GM19463 (cell line): Measurements from ENCODE around the gene METTL17.
"Not testable (repeated sequence)": the region's sequence is repeated elsewhere in the genome, so short reads cannot be mapped to it uniquely, and the experiment has no call there.

Experiments
- ATAC-seq: cut with Tn5 transposase; IDR thresholded peaks from one replicate; pipeline ENCODE4 v1.9.1; 2021; ENCODE audit warnings: mild to moderate bottlenecking, moderate library complexity; ENCODE audit not compliant: unreplicated experiment

Gene METTL17

DNA sequence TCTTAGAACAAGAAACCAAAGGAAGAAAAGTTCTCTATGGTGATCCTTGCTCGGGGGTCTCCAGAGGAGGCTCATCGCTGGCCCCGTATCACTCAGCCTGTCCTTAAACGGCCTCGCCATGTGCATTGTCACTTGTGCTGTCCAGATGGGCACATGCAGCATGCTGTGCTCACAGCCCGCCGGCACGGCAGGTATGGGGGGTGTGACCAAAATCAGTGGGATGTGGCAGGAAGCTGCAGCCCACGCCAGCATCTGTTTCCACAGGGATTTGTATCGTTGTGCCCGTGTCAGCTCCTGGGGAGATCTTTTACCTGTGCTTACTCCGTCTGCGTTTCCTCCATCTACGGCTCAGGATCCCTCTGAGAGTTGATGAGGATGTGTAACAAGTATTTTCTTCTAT lies 6.7 kb downstream of the METTL17 start:
- no peak for ATAC-seq

- no peak for ATAC-seq
Measured at GRCh38 chr14:20997115-20997514, 7.3 kb downstream of the METTL17 start.

DNA sequence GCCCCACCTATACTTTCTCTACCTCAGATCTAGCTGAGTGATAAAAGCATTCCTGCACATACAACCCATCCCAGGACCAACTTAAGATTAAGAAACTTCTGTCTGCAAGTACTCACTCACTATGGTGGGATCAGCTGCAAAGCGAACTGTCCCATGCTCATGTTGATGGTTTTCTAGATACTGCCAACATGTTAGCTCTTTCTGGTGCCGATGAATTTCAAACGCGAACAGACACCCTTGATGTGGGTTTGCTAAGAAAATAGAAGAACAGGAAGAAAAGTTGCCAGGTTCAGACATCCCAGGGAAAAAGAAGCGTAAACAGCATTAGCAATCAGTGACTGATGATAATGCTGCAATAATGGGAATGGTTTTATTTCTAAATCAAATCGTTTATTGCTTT lies 7.8 kb downstream of the METTL17 start:
- no peak for ATAC-seq

DNA sequence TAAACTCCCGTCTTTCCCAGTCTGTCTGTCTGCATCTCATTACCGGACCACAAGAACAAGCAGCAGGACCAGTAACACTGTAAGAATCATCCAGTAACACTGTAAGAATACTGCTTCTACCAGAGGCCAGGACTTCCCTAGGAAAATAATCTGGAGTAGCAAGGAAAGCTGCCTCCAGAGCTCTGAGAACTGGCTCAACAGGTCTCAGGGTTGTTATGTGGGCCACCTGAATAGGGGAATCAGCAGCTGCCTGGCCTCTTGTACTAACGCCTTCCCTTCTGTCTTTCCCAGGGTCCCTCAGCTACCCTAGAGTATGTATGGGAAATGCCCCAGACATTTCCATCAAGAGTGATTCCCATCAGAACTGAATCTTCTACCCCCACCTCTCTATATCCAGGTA lies 8.4 kb downstream of the METTL17 start:
- ATAC-seq: no peak

GRCh38 chr14:20998674-20999366 lies 9.0 kb downstream of the METTL17 start, which contains the start of gene SLC39A2:
Gene SLC39A2, plus strand, starts transcription at chr14:20999293. Its CDS starts 154 bp downstream, at chr14:20999447.
- no peak for ATAC-seq

DNA sequence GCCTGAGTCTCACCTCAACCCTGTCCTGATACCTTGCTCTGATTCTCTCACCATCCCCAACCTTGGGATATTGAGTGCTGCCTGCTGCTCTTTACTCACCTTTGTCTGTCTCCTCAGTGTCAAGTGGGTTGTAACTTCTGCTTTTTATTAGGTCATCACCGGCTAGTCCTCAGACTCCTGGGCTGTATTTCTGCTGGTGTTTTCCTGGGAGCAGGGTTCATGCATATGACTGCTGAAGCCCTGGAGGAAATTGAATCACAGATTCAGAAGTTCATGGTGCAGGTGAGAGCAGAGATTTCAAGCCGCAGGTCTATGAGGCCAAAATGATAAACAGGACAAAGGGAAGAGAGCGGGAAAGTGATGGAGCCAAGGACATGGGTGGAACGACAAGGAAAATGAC lies 9.8 kb downstream of the METTL17 start:
- no peak for ATAC-seq

DNA sequence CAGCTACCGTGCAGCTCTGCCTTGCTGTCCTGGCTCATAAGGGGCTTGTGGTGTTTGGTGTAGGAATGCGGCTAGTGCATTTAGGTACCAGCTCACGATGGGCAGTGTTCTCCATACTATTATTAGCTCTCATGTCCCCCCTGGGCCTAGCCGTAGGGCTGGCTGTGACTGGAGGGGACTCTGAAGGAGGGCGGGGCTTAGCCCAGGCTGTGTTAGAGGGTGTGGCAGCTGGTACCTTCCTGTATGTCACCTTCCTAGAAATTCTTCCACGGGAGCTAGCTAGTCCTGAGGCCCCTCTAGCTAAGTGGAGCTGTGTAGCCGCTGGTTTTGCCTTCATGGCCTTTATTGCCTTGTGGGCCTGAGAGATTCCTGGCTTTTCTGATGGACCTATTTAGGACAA lies 11.4 kb downstream of the METTL17 start:
- ATAC-seq: no peak

- ATAC-seq: no peak
Measured at GRCh38 chr14:21003788-21004346, 14.1 kb downstream of the METTL17 start.

DNA sequence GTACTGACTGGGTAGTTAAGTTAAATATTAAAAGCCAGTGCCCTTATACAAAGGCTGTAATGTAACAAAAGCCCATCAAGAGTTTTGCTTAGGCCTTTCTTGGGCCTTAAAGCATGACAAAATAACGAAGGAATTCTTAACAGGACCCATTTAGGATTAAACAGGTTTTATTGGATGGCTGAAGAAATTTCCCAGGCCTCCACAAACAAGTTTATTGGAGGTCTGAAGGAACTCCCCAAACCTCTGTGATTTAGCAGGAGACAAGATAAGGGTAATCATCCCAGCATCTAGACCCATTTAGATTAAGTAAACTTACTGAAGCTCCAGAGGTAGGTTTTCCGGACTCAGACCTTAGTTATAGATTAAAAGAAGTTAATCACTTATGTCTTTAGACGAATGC lies 19.9 kb downstream of the METTL17 start:
- ATAC-seq: not testable (repeated sequence)

DNA sequence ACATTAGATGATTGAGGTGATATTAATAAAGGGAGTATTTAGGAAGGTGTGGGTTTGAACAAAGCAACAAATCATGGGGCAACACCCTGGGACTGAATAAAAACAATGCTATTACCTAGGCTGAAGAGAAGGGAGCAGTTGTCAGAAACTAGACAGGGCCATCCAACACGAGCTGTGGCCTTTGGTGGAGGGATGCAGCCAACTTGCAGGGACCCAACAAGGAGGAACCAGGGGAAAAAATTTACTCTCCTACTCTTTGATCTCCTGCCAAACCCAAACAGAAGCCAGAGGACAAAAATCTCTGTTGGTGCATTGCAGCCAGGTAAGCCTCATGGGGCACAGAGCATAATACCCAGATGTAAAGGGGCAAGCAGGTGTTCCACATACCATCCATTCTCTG lies 21.4 kb downstream of the METTL17 start:
- ATAC-seq: no peak

DNA sequence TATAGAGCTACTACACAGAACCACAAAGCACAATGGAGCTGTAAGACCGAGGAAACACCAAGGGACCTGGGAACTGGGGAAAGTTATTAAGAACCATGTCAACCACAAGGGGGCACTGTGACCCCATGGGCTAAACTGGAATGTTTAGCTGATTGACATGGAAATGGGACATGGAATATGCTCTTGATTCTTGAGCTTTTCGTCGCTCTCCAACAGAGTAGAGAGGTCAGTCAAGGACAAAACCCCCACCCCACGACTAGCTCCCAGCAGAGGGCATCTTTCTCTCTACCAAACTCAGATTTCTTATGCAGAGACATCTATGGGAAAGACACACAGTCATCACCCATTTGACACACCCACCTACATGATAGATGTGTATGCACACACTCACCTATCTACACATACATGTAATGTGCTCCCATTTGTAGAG lies 25.0 kb downstream of the METTL17 start:
- peak; percentile 45 for ATAC-seq

DNA sequence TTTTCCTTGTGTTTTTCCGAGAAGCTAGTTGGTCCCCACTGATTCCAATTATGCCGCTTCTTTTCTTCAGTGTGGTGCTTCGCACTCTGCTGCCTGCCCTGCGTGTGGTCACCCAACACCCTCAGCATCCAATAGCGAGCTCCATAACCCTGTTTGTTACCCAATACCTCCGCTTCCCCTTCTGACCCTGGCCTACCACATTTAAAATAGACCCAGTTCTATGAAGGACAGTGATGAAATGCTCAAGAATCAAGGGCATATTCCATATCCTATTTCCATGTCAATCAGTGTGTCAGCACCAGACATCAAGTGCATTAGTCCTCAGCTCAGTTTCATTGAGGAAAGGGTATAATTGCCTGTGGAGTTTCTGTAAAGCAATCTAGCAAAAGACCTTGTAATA lies 25.5 kb downstream of the METTL17 start:
- no peak for ATAC-seq

DNA sequence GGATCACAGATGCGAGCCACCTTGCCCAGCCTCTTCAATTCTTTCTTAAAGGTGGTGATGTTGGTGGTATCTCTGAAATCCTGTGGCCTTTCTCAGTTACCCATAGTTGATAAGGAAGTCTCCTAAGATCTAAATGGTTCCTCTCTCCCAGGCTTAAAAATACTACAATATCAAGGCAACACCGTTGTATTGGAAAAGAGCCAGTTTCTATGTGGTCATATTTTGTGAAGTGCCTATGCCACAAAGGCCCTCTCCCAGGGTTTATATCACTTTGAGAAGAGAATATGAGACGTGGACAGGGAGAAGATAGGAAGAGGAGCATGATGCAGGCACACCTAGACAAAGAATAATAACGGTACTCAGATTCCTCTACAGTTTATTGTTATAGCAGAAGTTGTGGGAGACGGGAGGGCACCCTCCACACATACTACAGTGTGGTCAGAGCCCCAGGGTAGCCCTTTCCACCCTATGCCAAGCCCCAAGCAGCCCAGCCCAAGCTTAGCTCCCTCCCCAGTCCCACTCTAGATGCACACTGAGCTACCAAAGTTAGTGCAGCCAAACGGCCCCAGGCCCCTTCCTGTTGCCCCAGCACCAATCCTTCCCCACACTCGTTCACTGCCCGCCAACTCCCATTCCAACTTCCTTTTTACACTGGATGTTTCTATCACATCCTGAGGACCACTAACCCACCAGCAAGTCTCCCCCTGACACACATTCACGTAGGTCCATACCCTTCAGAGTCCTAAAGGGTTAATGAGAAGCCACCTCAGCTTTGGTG lies 26.8 kb downstream of the METTL17 start:
- ATAC-seq: no peak

DNA sequence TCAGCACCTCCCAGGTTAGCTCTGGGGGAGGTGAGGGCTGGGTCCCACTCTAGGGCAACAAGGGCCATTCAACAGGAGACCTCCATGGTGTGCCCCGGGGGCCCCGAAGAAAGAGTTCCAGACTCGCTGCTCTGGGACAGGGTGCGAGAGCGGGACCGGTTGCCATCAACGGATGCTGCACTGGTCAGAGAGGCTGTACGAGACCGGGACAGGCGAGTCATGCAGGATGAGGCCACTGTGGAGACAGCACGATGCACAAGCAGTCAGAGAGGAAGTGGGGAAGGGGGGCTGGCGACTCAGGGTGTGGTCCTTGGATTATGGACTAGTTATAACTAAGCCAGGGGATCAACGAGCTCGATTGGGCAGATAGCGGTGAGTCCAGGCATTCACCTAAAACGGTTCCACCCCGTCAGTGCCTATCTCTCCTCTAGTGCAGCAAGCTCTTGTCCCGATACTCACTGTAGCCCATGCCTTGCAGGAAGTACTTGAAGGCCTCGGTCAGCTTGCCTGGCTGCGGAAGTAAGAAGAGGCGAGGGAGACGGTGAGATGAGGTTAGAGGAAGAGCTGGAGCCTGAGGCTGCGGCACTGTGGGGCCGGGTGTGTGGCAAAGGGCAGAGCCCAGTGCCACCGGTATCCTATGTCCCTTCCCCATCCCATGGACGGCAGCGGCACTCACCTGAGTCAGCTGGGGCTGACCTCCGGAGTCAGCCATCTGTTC lies 27.9 kb downstream of the METTL17 start:
- no peak for ATAC-seq

GRCh38 chr14:21018286-21018685 lies 28.5 kb downstream of the METTL17 start:
- ATAC-seq: no peak

DNA sequence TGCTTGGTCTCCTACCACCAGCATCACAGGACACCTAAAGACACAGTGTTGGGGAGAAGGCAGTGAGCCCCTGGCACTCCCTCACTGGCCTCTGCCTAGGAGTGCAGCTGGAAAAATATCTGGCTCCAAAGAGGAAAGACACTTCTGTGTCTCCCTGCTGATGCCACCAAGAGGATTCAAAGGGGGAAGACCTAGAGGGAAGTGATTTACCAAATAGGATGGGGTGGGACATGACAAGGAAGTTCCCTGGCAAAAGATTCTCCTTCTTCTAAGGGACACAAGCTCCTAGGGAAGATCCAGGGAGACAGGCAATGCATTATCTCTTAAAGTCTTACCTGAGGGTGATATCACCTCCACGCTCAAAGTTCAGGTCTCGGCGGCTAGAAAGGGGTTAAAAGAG lies 29.0 kb downstream of the METTL17 start:
- no peak for ATAC-seq

- no peak for ATAC-seq
Measured at GRCh38 chr14:21019366-21019765, 29.6 kb downstream of the METTL17 start.

DNA sequence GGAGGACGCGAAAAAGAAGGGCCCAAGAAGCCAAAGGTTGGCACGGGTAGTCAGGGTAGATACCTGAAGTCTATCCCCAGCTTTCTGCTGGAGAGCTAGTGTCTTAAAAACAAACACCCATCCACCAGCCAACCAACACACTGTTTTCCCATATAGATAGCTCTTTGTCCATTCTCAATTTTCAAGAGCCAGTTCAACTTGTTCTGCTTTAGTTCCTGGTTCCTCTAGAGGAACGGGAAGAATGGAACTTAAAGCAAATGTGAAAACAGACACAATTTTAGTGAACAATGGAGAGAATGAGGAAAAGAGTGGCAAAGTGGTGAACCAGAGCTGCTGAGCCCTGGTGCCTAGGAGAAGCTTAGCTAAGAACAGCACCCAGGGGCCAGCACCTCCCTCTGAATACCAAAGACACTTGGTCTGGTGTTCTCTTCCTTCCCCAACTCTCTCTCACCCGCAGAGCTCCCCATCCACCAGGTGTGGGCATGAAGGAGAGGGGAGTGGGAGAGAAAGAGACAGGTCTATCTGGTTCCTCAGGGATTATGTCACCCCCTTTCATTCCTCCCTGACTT lies 31.3 kb downstream of the METTL17 start:
- no peak for ATAC-seq

GRCh38 chr14:21022686-21023085 lies 32.9 kb downstream of the METTL17 start:
- no peak for ATAC-seq

DNA sequence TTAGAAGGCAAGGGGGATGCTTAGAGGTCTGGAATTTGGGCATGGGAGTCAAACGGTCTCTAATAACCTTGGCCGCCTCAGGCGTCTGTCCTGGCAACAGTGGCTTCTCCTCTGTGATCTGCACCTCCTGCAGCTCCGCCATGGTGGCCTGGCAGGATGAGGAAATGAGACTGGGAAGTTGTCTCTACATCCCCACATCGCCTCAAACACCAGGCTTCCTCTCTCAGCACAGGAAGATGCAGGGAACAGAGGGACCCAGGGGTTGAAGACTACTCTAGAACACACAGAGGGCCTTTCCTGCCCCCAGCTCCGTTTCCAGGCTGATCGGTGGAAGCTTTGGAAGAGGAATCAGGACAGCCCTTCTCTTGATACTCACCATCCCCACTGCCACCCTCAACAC lies 33.4 kb downstream of the METTL17 start:
- no peak for ATAC-seq
